Tibial nerve (tissue), 4 donors: Measurements from ENCODE around the gene TBX6.

Experiments used
- EP300 ChIP-seq, 2 donors: sonication (generic); formaldehyde crosslinking; IDR thresholded peaks; one replicate each; pipeline ENCODE4 v1.6.1; 2017; ENCODE audit warnings: antibody characterized with exemption in 2 of 2, mild to moderate bottlenecking in 1 of 2
- POLR2A ChIP-seq, 2 donors: fragments of 450-650 bp; IDR thresholded peaks; one replicate each; pipeline ENCODE4 v1.6.1; 2017; ENCODE audit warnings: antibody characterized with exemption in 2 of 2, mild to moderate bottlenecking in 2 of 2, moderate library complexity in 2 of 2
- TF ChIP-seq, protein P1 (sequence below), 5 experiments: fragments of 200-600 bp in 3 of 5; fragments of 450-650 bp in 2 of 5; sonication (generic) in 3 of 5; IDR thresholded peaks; one replicate each; pipeline ENCODE4 v1.5.1; 2016 to 2019; ENCODE audit warnings: antibody characterized with exemption in 5 of 5, mild to moderate bottlenecking in 3 of 5, moderate library complexity in 2 of 5

DNA sequence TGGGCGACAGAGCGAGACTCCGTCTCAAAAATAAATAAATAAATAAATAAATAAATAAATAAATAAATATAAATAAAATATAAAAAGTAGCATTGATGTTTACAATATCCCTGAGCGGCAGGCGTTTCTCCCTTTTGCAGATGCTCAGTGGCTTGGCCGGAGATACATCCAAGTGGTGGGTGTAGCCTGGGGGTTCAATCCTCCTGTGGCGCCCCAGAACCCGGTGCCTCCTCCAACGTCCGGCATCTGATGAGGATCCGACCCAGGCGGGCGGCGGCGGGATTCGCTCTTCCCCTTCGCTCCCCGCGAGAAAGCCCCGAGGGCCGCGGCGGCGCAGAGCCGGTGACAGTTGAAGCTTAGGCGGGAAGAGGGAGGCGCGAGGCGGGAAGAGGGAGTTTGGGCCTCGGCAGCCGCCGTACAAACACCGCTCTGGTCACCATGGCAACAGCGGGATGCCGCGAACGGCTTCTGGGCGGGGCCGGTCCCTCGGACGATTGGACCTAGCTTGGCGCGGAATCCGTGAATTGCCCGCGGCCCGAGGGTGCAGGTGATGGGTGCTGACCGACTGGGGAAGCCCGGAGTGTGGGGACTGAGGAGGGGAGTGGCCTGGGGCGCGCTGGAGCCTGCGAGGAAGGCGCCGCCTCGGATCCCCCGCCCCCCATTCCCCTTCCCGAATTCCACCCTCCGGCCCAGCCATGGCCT is 38.9 kb downstream of the TBX6 start:
- TF ChIP-seq, protein P1, sequence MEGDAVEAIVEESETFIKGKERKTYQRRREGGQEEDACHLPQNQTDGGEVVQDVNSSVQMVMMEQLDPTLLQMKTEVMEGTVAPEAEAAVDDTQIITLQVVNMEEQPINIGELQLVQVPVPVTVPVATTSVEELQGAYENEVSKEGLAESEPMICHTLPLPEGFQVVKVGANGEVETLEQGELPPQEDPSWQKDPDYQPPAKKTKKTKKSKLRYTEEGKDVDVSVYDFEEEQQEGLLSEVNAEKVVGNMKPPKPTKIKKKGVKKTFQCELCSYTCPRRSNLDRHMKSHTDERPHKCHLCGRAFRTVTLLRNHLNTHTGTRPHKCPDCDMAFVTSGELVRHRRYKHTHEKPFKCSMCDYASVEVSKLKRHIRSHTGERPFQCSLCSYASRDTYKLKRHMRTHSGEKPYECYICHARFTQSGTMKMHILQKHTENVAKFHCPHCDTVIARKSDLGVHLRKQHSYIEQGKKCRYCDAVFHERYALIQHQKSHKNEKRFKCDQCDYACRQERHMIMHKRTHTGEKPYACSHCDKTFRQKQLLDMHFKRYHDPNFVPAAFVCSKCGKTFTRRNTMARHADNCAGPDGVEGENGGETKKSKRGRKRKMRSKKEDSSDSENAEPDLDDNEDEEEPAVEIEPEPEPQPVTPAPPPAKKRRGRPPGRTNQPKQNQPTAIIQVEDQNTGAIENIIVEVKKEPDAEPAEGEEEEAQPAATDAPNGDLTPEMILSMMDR (IDR thresholded peaks at IDR 0.05): peak in 1 of 5 experiments; percentile 38
- TF ChIP-seq POLR2A (IDR thresholded peaks at IDR 0.05): no peak
- peak; percentile 71 to 89 for TF ChIP-seq EP300 (IDR thresholded peaks at IDR 0.05)
